Mammary epithelial cell (primary cell): ENCODE measurements around the gene BIRC5.

Experiments used
- EZH2 ChIP-seq: IDR thresholded peaks from 2 replicates; pipeline ENCODE4 v1.6.1; 2012; ENCODE audit warnings: low read length, inconsistent platforms, borderline replicate concordance
- TF ChIP-seq, protein P1 (sequence below), 2 donors: IDR thresholded peaks in 1 of 2; conservative IDR thresholded peaks in 1 of 2; 2 replicates each; pipeline ENCODE4 v1.5.1; 2011 to 2012; ENCODE audit warnings: inconsistent platforms in 2 of 2, low read length in 2 of 2, mild to moderate bottlenecking in 2 of 2, control low read depth in 1 of 2, low read depth in 1 of 2; ENCODE audit not compliant: insufficient read depth in 1 of 2; ENCODE audit errors: extremely low read depth in 1 of 2

DNA sequence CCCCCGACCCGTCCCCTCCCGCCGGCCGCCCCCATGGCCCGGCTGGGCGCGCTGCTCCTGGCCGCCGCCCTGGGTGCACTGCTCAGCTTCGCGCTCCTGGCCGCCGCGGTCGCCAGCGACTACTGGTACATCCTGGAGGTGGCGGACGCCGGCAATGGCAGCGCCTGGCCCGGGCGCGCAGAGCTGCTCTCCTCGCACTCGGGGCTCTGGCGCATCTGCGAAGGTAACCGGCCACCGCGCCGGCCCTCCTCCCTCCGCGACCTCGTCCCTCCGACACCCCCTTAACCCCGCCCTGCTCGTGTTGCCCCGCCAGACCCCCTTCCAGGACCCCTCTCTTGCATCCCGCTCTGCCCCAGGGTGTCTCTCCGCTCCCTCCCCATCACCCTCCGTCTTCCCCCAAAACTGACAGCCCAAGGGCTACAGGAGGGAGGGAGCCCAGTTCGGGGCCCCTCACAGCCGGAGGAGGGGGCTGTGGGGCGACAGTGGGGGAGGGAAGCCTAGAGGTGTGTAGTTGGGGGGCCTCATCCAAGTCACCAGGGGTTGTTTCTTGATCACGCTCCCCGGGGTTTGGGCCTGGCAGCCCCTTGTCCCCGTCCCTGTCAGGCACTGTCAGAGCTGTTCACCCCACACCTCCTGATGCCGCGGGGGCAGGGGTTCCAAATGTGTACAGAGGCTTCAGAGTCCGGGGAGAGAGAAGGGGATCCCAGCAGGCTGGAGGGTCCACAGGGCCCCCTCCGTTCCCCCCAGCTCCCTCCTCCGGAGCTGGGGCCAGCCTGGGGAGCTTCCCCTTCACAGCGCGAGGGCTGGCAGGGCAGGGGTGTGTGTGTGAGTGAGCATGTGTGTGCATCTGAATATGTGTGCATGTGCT is 18.2 kb downstream of the BIRC5 start:
- TF ChIP-seq, protein P1, sequence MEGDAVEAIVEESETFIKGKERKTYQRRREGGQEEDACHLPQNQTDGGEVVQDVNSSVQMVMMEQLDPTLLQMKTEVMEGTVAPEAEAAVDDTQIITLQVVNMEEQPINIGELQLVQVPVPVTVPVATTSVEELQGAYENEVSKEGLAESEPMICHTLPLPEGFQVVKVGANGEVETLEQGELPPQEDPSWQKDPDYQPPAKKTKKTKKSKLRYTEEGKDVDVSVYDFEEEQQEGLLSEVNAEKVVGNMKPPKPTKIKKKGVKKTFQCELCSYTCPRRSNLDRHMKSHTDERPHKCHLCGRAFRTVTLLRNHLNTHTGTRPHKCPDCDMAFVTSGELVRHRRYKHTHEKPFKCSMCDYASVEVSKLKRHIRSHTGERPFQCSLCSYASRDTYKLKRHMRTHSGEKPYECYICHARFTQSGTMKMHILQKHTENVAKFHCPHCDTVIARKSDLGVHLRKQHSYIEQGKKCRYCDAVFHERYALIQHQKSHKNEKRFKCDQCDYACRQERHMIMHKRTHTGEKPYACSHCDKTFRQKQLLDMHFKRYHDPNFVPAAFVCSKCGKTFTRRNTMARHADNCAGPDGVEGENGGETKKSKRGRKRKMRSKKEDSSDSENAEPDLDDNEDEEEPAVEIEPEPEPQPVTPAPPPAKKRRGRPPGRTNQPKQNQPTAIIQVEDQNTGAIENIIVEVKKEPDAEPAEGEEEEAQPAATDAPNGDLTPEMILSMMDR (conservative IDR thresholded peaks at IDR 0.05 in 1 of 2, IDR thresholded peaks at IDR 0.05 in 1 of 2; ENCODE audit: extremely low read depth in 1 of 2, insufficient read depth in 1 of 2, low read depth in 1 of 2, low read length in 2 of 2): no peak
- TF ChIP-seq EZH2: no peak
